H1 (cell line): Measurements from ENCODE around the gene ANKFN1. TPM values are rescaled to one million over a fixed set of nuclear protein-coding genes. Genes with fewer than 3 reads are reported as not detected.

Experiments
- CTCF ChIA-PET: fragments of 300-600 bp; sonication (Branson Sonifier 250); formaldehyde crosslinking; loops from one replicate; lab custom pipeline; 2021; ENCODE audit not compliant: partially characterized antibody; lab: Charles Lee
- POLR2A ChIA-PET: fragments of 300-600 bp; sonication (Branson Sonifier 250); formaldehyde crosslinking; loops from one replicate; lab custom pipeline; 2021; ENCODE audit warnings: inconsistent platforms; ENCODE audit not compliant: partially characterized antibody; lab: Charles Lee
- DNase-seq, 2 experiments: peaks; one replicate each; pipeline versions ENCODE4 v3.0.0 to v3.0.0-alpha.2; 2010 to 2022; ENCODE audit warnings: low spot score in 2 of 2, low read depth in 1 of 2, mixed read lengths in 1 of 2
- FAIRE-seq: peaks from 2 replicates; lab custom pipeline; 2011; peaks lifted over from hg19 to GRCh38; lab: Jason Lieb, UNC
- H2AFZ ChIP-seq: 2 replicates; pipeline ENCODE4 v1.8.1; 2012; ENCODE audit warnings: low read length, inconsistent platforms
- H2AK5ac ChIP-seq: 2 replicates; pipeline ENCODE4 v1.6.1; 2013; ENCODE audit warnings: low read depth, low read length
- H2BK120ac ChIP-seq: replicated peaks from 2 replicates; pipeline ENCODE3; 2013; ENCODE audit warnings: low read depth, low read length, inconsistent platforms
- H2BK12ac ChIP-seq: 2 replicates; pipeline ENCODE4 v1.6.1; 2013; ENCODE audit warnings: low read depth, low read length
- H2BK15ac ChIP-seq: 2 replicates; pipeline ENCODE4 v1.6.1; 2013; ENCODE audit warnings: low read length
- H2BK20ac ChIP-seq: 2 replicates; pipeline ENCODE4 v1.6.1; 2013; ENCODE audit warnings: low read length
- H2BK5ac ChIP-seq: 2 replicates; pipeline ENCODE4 v1.6.1; 2013; ENCODE audit warnings: low read depth, low read length
- H3K14ac ChIP-seq: 2 replicates; pipeline ENCODE4 v1.6.1; 2013; ENCODE audit warnings: inconsistent platforms; ENCODE audit not compliant: insufficient read length
- H3K18ac ChIP-seq: 2 replicates; pipeline ENCODE4 v1.6.1; 2013; ENCODE audit warnings: low read length; ENCODE audit errors: extremely low read depth
- H3K23ac ChIP-seq: 2 replicates; pipeline ENCODE4 v1.6.1; 2013; ENCODE audit warnings: inconsistent platforms; ENCODE audit not compliant: insufficient read length
- H3K23me2 ChIP-seq: 2 replicates; pipeline ENCODE4 v1.6.1; 2013; ENCODE audit warnings: low read depth, low read length
- H3K27ac ChIP-seq: 2 replicates; pipeline ENCODE4 v1.6.1; 2011; ENCODE audit warnings: low read depth, low read length, inconsistent platforms
- H3K27me3 ChIP-seq, 4 experiments: replicated peaks in 1 of 4; 1 replicate in 1 of 4; 2 replicates in 3 of 4; pipeline versions ENCODE4 v1.6.1 to v1.8.1; 2011 to 2013; ENCODE audit warnings: low read length in 3 of 4, mild to moderate bottlenecking in 3 of 4, inconsistent platforms in 2 of 4, mixed read lengths in 2 of 4, moderate library complexity in 1 of 4; ENCODE audit not compliant: control insufficient read depth in 3 of 4, insufficient read depth in 3 of 4; ENCODE audit errors: extremely low read depth in 1 of 4
- H3K36me3 ChIP-seq, 4 experiments: 2 replicates each; pipeline versions ENCODE4 v1.6.1 to v1.8.1; 2011 to 2013; ENCODE audit warnings: mild to moderate bottlenecking in 4 of 4, low read length in 3 of 4, moderate library complexity in 2 of 4, control low read depth in 1 of 4, inconsistent platforms in 1 of 4; ENCODE audit not compliant: insufficient read depth in 4 of 4, control insufficient read depth in 2 of 4
- H3K4ac ChIP-seq: replicated peaks from 2 replicates; pipeline ENCODE3; 2013; ENCODE audit warnings: low read length, low read depth, mixed read lengths, inconsistent platforms; ENCODE audit not compliant: insufficient read length
- H3K4me1 ChIP-seq, 4 experiments: replicated peaks in 1 of 4; 1 replicate in 1 of 4; 2 replicates in 3 of 4; pipeline versions ENCODE4 v1.6.1 to v1.8.1; 2011 to 2013; ENCODE audit warnings: low read length in 3 of 4, inconsistent platforms in 2 of 4, mixed read lengths in 1 of 4; ENCODE audit not compliant: insufficient read depth in 4 of 4, control insufficient read depth in 3 of 4
- H3K4me2 ChIP-seq, 2 experiments: 2 replicates each; pipeline versions ENCODE4 v1.6.1 to v1.8.1; 2011 to 2013; ENCODE audit warnings: low read depth in 2 of 2, low read length in 2 of 2, control low read depth in 1 of 2, inconsistent platforms in 1 of 2, mild to moderate bottlenecking in 1 of 2; ENCODE audit not compliant: insufficient read depth in 1 of 2
- H3K4me3 ChIP-seq, 4 experiments: fragments of 200-600, 300-600 bp in 1 of 4; sonication (generic), shearing (Covaris generic), sonication (Bioruptor Twin) in 1 of 4; 2 replicates each; pipeline versions ENCODE4 v1.5.1 to v1.8.1; 2011 to 2016; ENCODE audit warnings: low read length in 4 of 4, low read depth in 3 of 4, control low read depth in 2 of 4, inconsistent platforms in 2 of 4, mild to moderate bottlenecking in 2 of 4, mixed read lengths in 1 of 4, moderate library complexity in 1 of 4; ENCODE audit not compliant: insufficient read depth in 2 of 4; ENCODE audit errors: extremely low read depth in 1 of 4
- H3K56ac ChIP-seq: replicated peaks from 2 replicates; pipeline ENCODE3; 2013; ENCODE audit warnings: low read depth, mild to moderate bottlenecking, mixed read lengths, low read length, inconsistent platforms; ENCODE audit not compliant: insufficient read length
- H3K79me1 ChIP-seq: 2 replicates; pipeline ENCODE4 v1.6.1; 2013; ENCODE audit warnings: low read depth, low read length, control low read depth
- H3K79me2 ChIP-seq, 2 experiments: 2 replicates each; pipeline versions ENCODE4 v1.6.1 to v1.8.1; 2012 to 2013; ENCODE audit warnings: low read length in 2 of 2, mild to moderate bottlenecking in 2 of 2, inconsistent platforms in 1 of 2; ENCODE audit not compliant: insufficient read depth in 2 of 2, control insufficient read depth in 1 of 2
- H3K9ac ChIP-seq, 4 experiments: replicated peaks in 1 of 4; 1 replicate in 1 of 4; 2 replicates in 3 of 4; pipeline versions ENCODE4 v1.6.1 to v1.8.1; 2011 to 2013; ENCODE audit warnings: low read depth in 3 of 4, low read length in 3 of 4, control low read depth in 2 of 4, mild to moderate bottlenecking in 2 of 4, moderate library complexity in 2 of 4, inconsistent platforms in 1 of 4; ENCODE audit errors: extremely low read depth in 1 of 4
- H3K9me3 ChIP-seq, 2 experiments: 2 replicates each; pipeline versions ENCODE4 v1.6.1 to v1.8.1; 2012 to 2013; ENCODE audit warnings: mild to moderate bottlenecking in 2 of 2, moderate library complexity in 2 of 2, control low read depth in 1 of 2, inconsistent platforms in 1 of 2, low read depth in 1 of 2, low read length in 1 of 2, mixed read lengths in 1 of 2; ENCODE audit not compliant: insufficient read depth in 2 of 2
- H4K20me1 ChIP-seq, 2 experiments: replicated peaks in 1 of 2; 2 replicates each; pipeline versions ENCODE3 to v1.8.1; 2011 to 2013; ENCODE audit warnings: inconsistent platforms in 2 of 2, low read length in 2 of 2, mild to moderate bottlenecking in 1 of 2; ENCODE audit not compliant: insufficient read depth in 2 of 2, control insufficient read depth in 1 of 2
- H4K5ac ChIP-seq: 2 replicates; pipeline ENCODE4 v1.6.1; 2013; ENCODE audit warnings: low read length, low read depth, mixed read lengths, inconsistent platforms; ENCODE audit not compliant: insufficient read length
- H4K8ac ChIP-seq: 2 replicates; pipeline ENCODE4 v1.8.0; 2013; ENCODE audit warnings: mild to moderate bottlenecking, moderate library complexity, low read length, inconsistent platforms; ENCODE audit not compliant: insufficient read depth; ENCODE audit errors: extremely low read depth
- H4K91ac ChIP-seq: replicated peaks from 2 replicates; pipeline ENCODE3; 2013; ENCODE audit warnings: low read length, mixed read lengths, inconsistent platforms; ENCODE audit not compliant: insufficient read length
- ASH2L ChIP-seq: fragments of 200-600, 300-600 bp; sonication (generic); IDR thresholded peaks from one replicate; pipeline ENCODE4 v1.7.1; 2017; ENCODE audit warnings: low read length
- BRCA1 ChIP-seq: IDR thresholded peaks from 2 replicates; pipeline ENCODE4 v1.6.1; 2012; ENCODE audit warnings: low read depth, low read length, improper control_type of control experiment
- CBX5 ChIP-seq: fragments of 300-800, 300-1000 bp; sonication (generic); IDR thresholded peaks from 2 replicates; pipeline ENCODE4 v1.7.1; 2016; ENCODE audit warnings: antibody characterized with exemption, low read length, low read depth
- CHD1 ChIP-seq: IDR thresholded peaks from 2 replicates; pipeline ENCODE4 v1.6.1; 2012; ENCODE audit warnings: low read depth, low read length, improper control_type of control experiment
- CTCF ChIP-seq, 3 experiments: IDR thresholded peaks; 1 replicate in 2 of 3; 2 replicates in 1 of 3; pipeline versions ENCODE4 v1.5.1 to v1.6.1; 2011; ENCODE audit warnings: low read length in 3 of 3, mild to moderate bottlenecking in 3 of 3, inconsistent platforms in 2 of 3, low read depth in 1 of 3, moderate library complexity in 1 of 3; ENCODE audit not compliant: insufficient read depth in 1 of 3; ENCODE audit errors: control extremely low read depth in 1 of 3
- E2F6 ChIP-seq: IDR thresholded peaks from 2 replicates; pipeline ENCODE4 v1.6.1; 2012; ENCODE audit warnings: inconsistent platforms
- JUND ChIP-seq: IDR thresholded peaks from 2 replicates; pipeline ENCODE4 v1.6.1; 2011; ENCODE audit warnings: mild to moderate bottlenecking, improper control_type of control experiment, low read length
- SIRT6 ChIP-seq: IDR thresholded peaks from one replicate; pipeline ENCODE4 v1.7.1; 2012; ENCODE audit warnings: low read length, inconsistent platforms
- SP1 ChIP-seq: IDR thresholded peaks from 2 replicates; pipeline ENCODE4 v1.6.1; 2011; ENCODE audit warnings: low read depth, low read length
- SUZ12 ChIP-seq: fragments of 200-600 bp; sonication (generic); IDR thresholded peaks from 2 replicates; pipeline ENCODE4 v1.6.1; 2012; ENCODE audit warnings: mild to moderate bottlenecking, inconsistent platforms, low read length, moderate library complexity, mixed read lengths
- TBP ChIP-seq: IDR thresholded peaks from 2 replicates; pipeline ENCODE4 v1.6.1; 2011; ENCODE audit warnings: low read depth, low read length, improper control_type of control experiment
- TEAD4 ChIP-seq: IDR thresholded peaks from 2 replicates; pipeline ENCODE4 v1.6.1; 2012; ENCODE audit warnings: low read depth, low read length, inconsistent platforms, mixed read lengths
- WGBS, 2 experiments: shearing (Covaris generic) in 1 of 2; methylation state at CpG; one replicate each; pipeline versions ENCODE4 v1.1.6 to v1.1.7; 2013 to 2015; ENCODE audit warnings: low lambda C conversion rate in 2 of 2, mixed read lengths in 2 of 2, inconsistent platforms in 1 of 2, low coverage in 1 of 2, missing lambda C conversion rate in 1 of 2; ENCODE audit not compliant: insufficient replicate concordance in 2 of 2, insufficient coverage in 1 of 2, insufficient read length in 1 of 2; ENCODE audit errors: extremely low coverage in 1 of 2, missing lambda C conversion rate in 1 of 2; 5-methylcytosine and 5-hydroxymethylcytosine counted together
- polyA plus RNA-seq, 7 experiments: library from polyadenylated mRNA; depleted of rRNA in 3 of 7; stranded (reverse) in 5 of 7; unstranded in 2 of 7; fragments of >200 nt in 5 of 7; fragments of 200-250 nt in 2 of 7; gene quantifications; 1 replicate in 5 of 7; 2 replicates in 1 of 7; 4 replicates in 1 of 7; pipeline versions ENCODE4 v1.2.1 to v1.2.3, GENCODE V29; 2011 to 2013; ENCODE audit warnings: missing spikeins in 2 of 7, mixed read lengths in 2 of 7
- total RNA-seq: library from RNA; stranded (reverse); fragmentation: NEBNext Ultra II Directional; extraction: Animal tissue kit (Norgen Biotek cat#: 25700); gene quantifications from 2 replicates; pipeline ENCODE4 v1.2.1, GENCODE V29; 2021

Gene ANKFN1
- total and polyA plus RNA-seq, 2 of the 8 experiments (the other 6 are each of a cell fraction or from before 2014, with no cell fraction given), result not detected

DNA sequence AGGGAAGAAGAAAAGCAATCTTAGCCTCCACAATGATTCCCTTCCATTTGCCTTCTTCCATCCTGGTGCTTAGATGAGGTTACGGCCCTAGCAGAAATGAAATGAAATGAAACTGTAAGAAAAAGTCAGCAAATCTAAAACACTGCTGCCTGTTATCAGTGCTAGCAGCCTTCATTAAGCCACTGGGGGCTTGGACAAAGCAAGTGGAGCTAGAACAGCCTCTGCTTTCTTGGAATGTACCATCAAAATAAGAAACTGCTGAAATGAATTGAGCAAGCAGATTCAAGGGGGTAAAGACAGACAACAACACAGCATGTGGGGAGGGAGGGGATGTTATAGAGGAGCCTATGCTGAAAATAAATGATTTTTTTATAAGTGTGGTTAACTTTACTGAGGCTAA lies 5.1 kb downstream of the ANKFN1 start:
- H4K8ac ChIP-seq, result no peak overlapping the region
- no peak overlapping the region for H2AFZ ChIP-seq
- H2BK120ac ChIP-seq, result no peak overlapping the region
- no peak overlapping the region; the same call in 1 of the 2 replicates for H3K18ac ChIP-seq
- DNase-seq (no peak), FAIRE-seq (no peak)
- H3K4me1 ChIP-seq, result peaks cover 0 to 4% (median 3%) of the 10 kb centered on the region in 4 experiments; a peak in 4 of 7 replicates
- H3K14ac ChIP-seq, result no peak overlapping the region
- CTCF ChIA-PET, result interaction anchor here (0.7 to 0.8 kb wide), 3 partner anchors 68 to 341 kb away, joined by 3 read pairs; no protein-coding TSS in a partner anchor
- no peak overlapping the region for H2BK15ac ChIP-seq
- no peaks in the 10 kb centered on the region for H3K27me3 ChIP-seq
- H3K56ac ChIP-seq, result no peak overlapping the region
- no peaks in the 10 kb centered on the region for H3K36me3 ChIP-seq
- no peak overlapping the region for H3K27ac ChIP-seq
- no peak overlapping the region for H3K23ac ChIP-seq
- POLR2A ChIA-PET, result no interaction called here
- no peak overlapping the region for H2BK5ac ChIP-seq
- no peaks in the 10 kb centered on the region for H4K20me1 ChIP-seq
- no peaks in the 10 kb centered on the region for H3K79me1 ChIP-seq
- H3K4ac ChIP-seq, result no peak overlapping the region
- no peak overlapping the region for H3K9ac ChIP-seq
- H2BK12ac ChIP-seq, result no peak overlapping the region
- no peak overlapping the region for H2AK5ac ChIP-seq
- no peaks in the 10 kb centered on the region for H3K79me2 ChIP-seq
- H4K5ac ChIP-seq, result no peak overlapping the region
- WGBS, 2 experiments, result 50% methylated on average over 1 of the region's 1 CpG; no CpG with 5 or more reads in 1 of the 2 experiments
- H3K4me3 ChIP-seq, result no peak overlapping the region
- 0 out of 2 replicates have a peak overlapping the region, but pooled peaks have one; percentile 6 for H2BK20ac ChIP-seq
- no peak overlapping the region for H4K91ac ChIP-seq
- no peaks in the 10 kb centered on the region for H3K9me3 ChIP-seq
- H3K4me2 ChIP-seq, result no peak overlapping the region
- H3K23me2 ChIP-seq, result no peaks in the 10 kb centered on the region
- TF ChIP-seq TBP (no peak), BRCA1 (no peak), ASH2L (no peak), E2F6 (no peak), CHD1 (no peak), TEAD4 (no peak), CBX5 (no peak), CTCF (IDR thresholded peaks at IDR 0.05; ENCODE audit: control extremely low read depth in 1 of 3, insufficient read depth in 1 of 3, low read depth in 1 of 3, low read length in 3 of 3) (no peak), SP1 (no peak), JUND (no peak), SIRT6 (no peak), SUZ12 (no peak)
